ENCODE results near the gene TRIM75. TPM values are rescaled to one million over a fixed set of nuclear protein-coding genes. Genes with fewer than 3 reads are reported as not detected.

Gene TRIM75
- total and polyA plus RNA-seq, 10 donors: not detected

DNA sequence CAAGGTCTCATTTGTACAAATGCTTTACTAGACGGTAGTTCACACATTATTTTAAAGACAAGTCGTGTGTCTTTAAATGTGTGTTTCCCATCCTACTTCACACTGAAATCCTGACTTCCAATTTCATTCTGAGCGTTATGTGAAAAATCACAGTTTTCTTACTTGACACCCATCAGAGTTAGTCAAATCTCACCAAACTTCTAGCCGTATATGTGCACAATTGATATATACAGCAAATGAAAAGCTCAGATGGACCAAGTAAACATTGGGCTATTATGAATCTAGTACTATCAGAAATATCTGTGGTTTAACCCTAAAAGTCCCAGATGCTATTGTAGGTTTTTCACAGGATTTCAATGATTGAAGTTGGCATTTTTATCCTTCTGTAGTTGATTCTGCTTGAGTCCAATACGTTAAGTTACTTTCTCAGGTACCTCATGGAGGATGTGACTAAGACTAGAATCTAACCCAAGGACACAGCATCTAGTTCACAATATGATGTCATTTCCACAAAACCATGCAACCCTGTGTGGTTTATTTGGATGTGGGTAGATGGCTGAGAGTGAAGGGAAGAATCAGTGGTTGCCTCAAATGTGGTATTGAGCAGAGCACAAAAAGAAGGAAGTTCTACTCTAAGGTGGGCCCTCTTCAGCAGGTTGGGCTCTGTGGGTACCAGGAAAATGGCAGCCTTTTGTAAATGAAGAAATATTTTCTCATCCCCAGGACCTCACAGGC lies 44.0 kb upstream of the TRIM75 start:
- DNase-seq: no peak
- intact Hi-C loops (cut with DNase I; ENCODE audit: low total_unique reads): no loop called here
- Histone ChIP-seq H3K27me3 (replicated peaks in 1 of 7) (no peaks in the 10 kb centered on the region), H3K4me1 (no peaks in the 10 kb centered on the region), H3K9me3 (no peaks in the 10 kb centered on the region), H3K4me3 (no peak overlapping the region), H3K27ac (no peak overlapping the region), H3K36me3 (no peaks in the 10 kb centered on the region)
- WGBS, 5 donors: 66 to 79% (median 75%) methylated on average over 5 of the region's 5 CpGs
- no peak for TF ChIP-seq POLR2A (IDR thresholded peaks at IDR 0.05)
- no peak for TF ChIP-seq POLR2AphosphoS5 (IDR thresholded peaks at IDR 0.05)
- TF ChIP-seq, protein P1, sequence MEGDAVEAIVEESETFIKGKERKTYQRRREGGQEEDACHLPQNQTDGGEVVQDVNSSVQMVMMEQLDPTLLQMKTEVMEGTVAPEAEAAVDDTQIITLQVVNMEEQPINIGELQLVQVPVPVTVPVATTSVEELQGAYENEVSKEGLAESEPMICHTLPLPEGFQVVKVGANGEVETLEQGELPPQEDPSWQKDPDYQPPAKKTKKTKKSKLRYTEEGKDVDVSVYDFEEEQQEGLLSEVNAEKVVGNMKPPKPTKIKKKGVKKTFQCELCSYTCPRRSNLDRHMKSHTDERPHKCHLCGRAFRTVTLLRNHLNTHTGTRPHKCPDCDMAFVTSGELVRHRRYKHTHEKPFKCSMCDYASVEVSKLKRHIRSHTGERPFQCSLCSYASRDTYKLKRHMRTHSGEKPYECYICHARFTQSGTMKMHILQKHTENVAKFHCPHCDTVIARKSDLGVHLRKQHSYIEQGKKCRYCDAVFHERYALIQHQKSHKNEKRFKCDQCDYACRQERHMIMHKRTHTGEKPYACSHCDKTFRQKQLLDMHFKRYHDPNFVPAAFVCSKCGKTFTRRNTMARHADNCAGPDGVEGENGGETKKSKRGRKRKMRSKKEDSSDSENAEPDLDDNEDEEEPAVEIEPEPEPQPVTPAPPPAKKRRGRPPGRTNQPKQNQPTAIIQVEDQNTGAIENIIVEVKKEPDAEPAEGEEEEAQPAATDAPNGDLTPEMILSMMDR (IDR thresholded peaks at IDR 0.05 in 8 of 11, conservative IDR thresholded peaks at IDR 0.05 in 3 of 11): no peak

DNA sequence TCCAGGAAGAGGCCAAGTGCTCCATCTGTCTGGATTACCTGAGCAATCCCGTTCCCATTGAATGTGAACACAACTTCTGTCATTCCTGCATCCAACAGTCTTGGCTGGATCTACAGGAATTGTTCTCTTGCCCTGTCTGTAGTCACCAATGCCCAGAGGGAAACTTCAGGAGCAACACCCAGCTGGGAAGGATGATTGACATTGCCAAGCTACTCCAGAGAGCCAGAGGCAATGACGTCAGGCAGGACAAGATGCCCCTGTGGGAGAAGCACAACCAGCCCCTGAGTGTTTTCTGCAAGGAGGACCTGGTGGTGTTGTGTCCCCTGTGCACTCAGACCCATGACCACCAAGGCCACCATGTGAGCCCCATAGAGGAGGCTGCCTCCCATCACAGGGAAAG lies 43.2 kb upstream of the TRIM75 start:
- no peaks in the 10 kb centered on the region for H3K27me3 ChIP-seq (replicated peaks in 1 of 7)
- no peaks in the 10 kb centered on the region for H3K36me3 ChIP-seq
- 75 to 100% (median 80%) methylated on average over 2 of the region's 2 CpGs for WGBS, 5 donors
- TF ChIP-seq, protein P1 (IDR thresholded peaks at IDR 0.05 in 8 of 11, conservative IDR thresholded peaks at IDR 0.05 in 3 of 11): no peak
- TF ChIP-seq POLR2AphosphoS5 (IDR thresholded peaks at IDR 0.05): no peak
- no peak for TF ChIP-seq POLR2A (IDR thresholded peaks at IDR 0.05)
- intact Hi-C loops (cut with DNase I; ENCODE audit: low total_unique reads): no loop called here
- no peaks in the 10 kb centered on the region for H3K9me3 ChIP-seq
- H3K27ac ChIP-seq: no peak overlapping the region
- H3K4me3 ChIP-seq: no peak overlapping the region
- no peak for DNase-seq
- no peaks in the 10 kb centered on the region for H3K4me1 ChIP-seq

DNA sequence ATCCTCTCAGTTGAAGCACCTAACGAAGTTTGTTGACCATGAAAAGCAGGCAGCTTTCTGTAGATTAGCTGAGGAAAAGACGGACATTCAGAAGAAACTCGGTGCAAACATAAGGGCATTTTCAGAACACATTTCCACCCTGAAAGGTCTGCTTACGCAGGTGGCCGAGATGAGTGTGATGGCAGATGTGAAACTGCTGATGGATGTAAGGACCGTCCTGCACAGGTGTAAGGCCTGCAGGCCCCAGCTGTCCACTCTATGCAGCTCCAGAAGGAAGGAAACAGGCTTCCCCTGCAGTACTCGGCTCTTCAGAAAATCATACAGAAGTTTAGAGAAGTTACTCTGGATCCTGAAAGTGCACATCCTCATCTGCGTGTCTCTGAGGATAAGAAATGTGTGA lies 42.7 kb upstream of the TRIM75 start:
- 72 to 82% (median 75%) methylated on average over 8 of the region's 8 CpGs for WGBS, 5 donors
- intact Hi-C loops (cut with DNase I; ENCODE audit: low total_unique reads): no loop called here
- no peaks in the 10 kb centered on the region for H3K36me3 ChIP-seq

DNA sequence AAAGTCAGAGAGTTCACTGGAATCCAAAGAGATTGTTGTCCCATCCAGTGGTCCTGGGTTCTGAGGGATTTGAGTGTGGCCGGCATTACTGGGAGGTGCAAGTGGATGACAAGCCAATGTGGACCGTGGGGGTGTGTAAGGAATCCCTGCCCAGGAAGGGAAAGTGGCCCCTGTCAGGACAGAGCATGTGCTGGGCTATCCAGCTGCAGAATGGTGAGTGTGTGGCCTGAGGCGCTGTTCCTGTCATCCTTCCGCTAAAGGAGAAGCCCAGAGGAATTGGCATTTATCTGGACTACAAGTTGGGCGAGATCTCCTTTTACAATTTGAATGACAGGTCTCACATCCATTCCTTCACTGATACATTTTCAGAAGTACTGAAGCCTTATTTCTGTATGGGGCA lies 42.3 kb upstream of the TRIM75 start:
- Histone ChIP-seq H3K27me3 (replicated peaks in 1 of 7) (no peaks in the 10 kb centered on the region), H3K4me1 (no peaks in the 10 kb centered on the region), H3K27ac (no peak overlapping the region), H3K36me3 (no peaks in the 10 kb centered on the region), H3K4me3 (no peak overlapping the region), H3K9me3 (no peaks in the 10 kb centered on the region)
- no peak for TF ChIP-seq POLR2AphosphoS5 (IDR thresholded peaks at IDR 0.05)
- intact Hi-C loops (cut with DNase I; ENCODE audit: low total_unique reads): no loop called here
- 80 to 93% (median 82%) methylated on average over 5 of the region's 5 CpGs for WGBS, 5 donors
- no peak for DNase-seq

More for the DNA sequence above, 42.7 kb upstream of the TRIM75 start:
- Histone ChIP-seq H3K9me3 (no peaks in the 10 kb centered on the region), H3K4me3 (no peak overlapping the region), H3K27ac (no peak overlapping the region), H3K27me3 (replicated peaks in 1 of 7) (no peaks in the 10 kb centered on the region), H3K4me1 (no peaks in the 10 kb centered on the region)
- DNase-seq: no peak
- TF ChIP-seq POLR2A (IDR thresholded peaks at IDR 0.05) (no peak), POLR2AphosphoS5 (IDR thresholded peaks at IDR 0.05) (no peak)
- TF ChIP-seq, protein P1 (IDR thresholded peaks at IDR 0.05 in 8 of 11, conservative IDR thresholded peaks at IDR 0.05 in 3 of 11): no peak
